C4-2B (cell line): Measurements from ENCODE around the gene SRA1.

Experiments
- ZFX ChIP-seq: fragments of 450-650 bp; IDR thresholded peaks from 2 replicates; pipeline ENCODE4 v1.6.1; 2017
- TF ChIP-seq, protein P1 (sequence below): fragments of 450-650 bp; conservative IDR thresholded peaks from 2 replicates; pipeline ENCODE4 v1.5.1; 2017; ENCODE audit warnings: mild to moderate bottlenecking

DNA sequence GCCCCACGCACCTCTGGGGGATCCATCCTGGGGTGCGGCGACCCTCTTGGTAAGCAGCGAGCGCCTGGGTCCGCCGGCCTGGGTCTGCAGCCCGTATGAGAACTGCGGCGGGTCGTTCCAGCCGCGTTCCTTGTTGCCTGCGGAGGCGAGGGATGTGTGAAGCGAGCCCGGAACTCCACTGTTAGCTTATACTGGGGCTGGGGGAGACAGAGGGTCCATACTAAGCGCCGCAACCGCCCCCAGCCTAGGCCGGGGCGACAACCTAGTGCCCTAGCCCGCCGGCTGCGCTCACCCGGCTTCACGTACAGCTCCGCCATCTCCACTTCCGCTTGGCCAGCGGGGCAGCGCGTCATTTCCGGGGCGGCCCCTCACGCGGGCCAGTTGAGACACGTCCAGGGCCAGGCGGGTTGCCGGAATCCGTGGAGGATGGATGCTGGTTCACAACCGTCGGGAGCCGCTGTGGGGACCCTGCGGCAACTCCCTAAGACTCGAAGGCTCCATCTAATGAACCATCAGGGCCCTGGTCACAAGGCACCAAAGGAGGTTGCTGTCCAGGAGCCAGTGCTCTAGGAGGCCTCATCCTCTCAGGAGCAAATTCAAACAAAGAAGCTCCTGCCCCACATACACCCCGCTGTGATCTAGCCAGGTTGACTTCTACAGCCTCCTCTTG lies at the start of gene SRA1:
- TF ChIP-seq, protein P1, sequence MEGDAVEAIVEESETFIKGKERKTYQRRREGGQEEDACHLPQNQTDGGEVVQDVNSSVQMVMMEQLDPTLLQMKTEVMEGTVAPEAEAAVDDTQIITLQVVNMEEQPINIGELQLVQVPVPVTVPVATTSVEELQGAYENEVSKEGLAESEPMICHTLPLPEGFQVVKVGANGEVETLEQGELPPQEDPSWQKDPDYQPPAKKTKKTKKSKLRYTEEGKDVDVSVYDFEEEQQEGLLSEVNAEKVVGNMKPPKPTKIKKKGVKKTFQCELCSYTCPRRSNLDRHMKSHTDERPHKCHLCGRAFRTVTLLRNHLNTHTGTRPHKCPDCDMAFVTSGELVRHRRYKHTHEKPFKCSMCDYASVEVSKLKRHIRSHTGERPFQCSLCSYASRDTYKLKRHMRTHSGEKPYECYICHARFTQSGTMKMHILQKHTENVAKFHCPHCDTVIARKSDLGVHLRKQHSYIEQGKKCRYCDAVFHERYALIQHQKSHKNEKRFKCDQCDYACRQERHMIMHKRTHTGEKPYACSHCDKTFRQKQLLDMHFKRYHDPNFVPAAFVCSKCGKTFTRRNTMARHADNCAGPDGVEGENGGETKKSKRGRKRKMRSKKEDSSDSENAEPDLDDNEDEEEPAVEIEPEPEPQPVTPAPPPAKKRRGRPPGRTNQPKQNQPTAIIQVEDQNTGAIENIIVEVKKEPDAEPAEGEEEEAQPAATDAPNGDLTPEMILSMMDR: no peak
- TF ChIP-seq ZFX: peak; percentile 42; the same call in 1 of the 2 replicates
